Measurements from ENCODE around the gene RCVRN.

Gene RCVRN

GRCh38 chr17:9905078-9905415 is at the start of gene RCVRN:
TSS of gene RCVRN (minus strand) at chr17:9905271. CDS start at chr17:9905180, 91 bp downstream.
- in situ Hi-C loops (cut with HindIII; ENCODE audit: low sequenced_read_pairs) = no loop called here

- in situ Hi-C loops (cut with HindIII; ENCODE audit: low sequenced_read_pairs) = no loop called here
Measured at GRCh38 chr17:9953492-9953891, 48.4 kb upstream of the RCVRN start.

GRCh38 chr17:9951803-9952202 is 46.7 kb upstream of the RCVRN start:
- in situ Hi-C loops (cut with HindIII; ENCODE audit: low sequenced_read_pairs) = no loop called here

- in situ Hi-C loops (cut with HindIII; ENCODE audit: low sequenced_read_pairs) = no loop called here
Measured at GRCh38 chr17:9948928-9949327, 43.9 kb upstream of the RCVRN start.

- in situ Hi-C loops (cut with HindIII; ENCODE audit: low sequenced_read_pairs) = no loop called here
Measured at GRCh38 chr17:9944704-9945103, 39.6 kb upstream of the RCVRN start.

- in situ Hi-C loops (cut with HindIII; ENCODE audit: low sequenced_read_pairs) = no loop called here
Measured at GRCh38 chr17:9943343-9943742, 38.3 kb upstream of the RCVRN start.

- in situ Hi-C loops (cut with HindIII; ENCODE audit: low sequenced_read_pairs) = no loop called here
Measured at GRCh38 chr17:9942885-9943284, 37.8 kb upstream of the RCVRN start.

- in situ Hi-C loops (cut with HindIII; ENCODE audit: low sequenced_read_pairs) = no loop called here
Measured at GRCh38 chr17:9941305-9941704, 36.2 kb upstream of the RCVRN start.

GRCh38 chr17:9940841-9941240 is 35.8 kb upstream of the RCVRN start:
- in situ Hi-C loops (cut with HindIII; ENCODE audit: low sequenced_read_pairs) = no loop called here

GRCh38 chr17:9938764-9939163 is 33.7 kb upstream of the RCVRN start:
- in situ Hi-C loops (cut with HindIII; ENCODE audit: low sequenced_read_pairs) = no loop called here

- in situ Hi-C loops (cut with HindIII; ENCODE audit: low sequenced_read_pairs) = no loop called here
Measured at GRCh38 chr17:9937901-9938300, 32.8 kb upstream of the RCVRN start.

GRCh38 chr17:9937241-9937761 is 32.2 kb upstream of the RCVRN start:
- in situ Hi-C loops (cut with HindIII; ENCODE audit: low sequenced_read_pairs) = no loop called here

GRCh38 chr17:9936095-9936494 is 31.0 kb upstream of the RCVRN start:
- in situ Hi-C loops (cut with HindIII; ENCODE audit: low sequenced_read_pairs) = no loop called here

GRCh38 chr17:9935408-9935807 is 30.3 kb upstream of the RCVRN start:
- in situ Hi-C loops (cut with HindIII; ENCODE audit: low sequenced_read_pairs) = no loop called here

GRCh38 chr17:9934331-9934730 is 29.3 kb upstream of the RCVRN start:
- in situ Hi-C loops (cut with HindIII; ENCODE audit: low sequenced_read_pairs) = no loop called here

GRCh38 chr17:9932491-9932890 is 27.4 kb upstream of the RCVRN start:
- in situ Hi-C loops (cut with HindIII; ENCODE audit: low sequenced_read_pairs) = no loop called here

GRCh38 chr17:9931144-9931741 is 26.2 kb upstream of the RCVRN start:
- in situ Hi-C loops (cut with HindIII; ENCODE audit: low sequenced_read_pairs) = no loop called here

GRCh38 chr17:9929871-9930270 is 24.8 kb upstream of the RCVRN start:
- in situ Hi-C loops (cut with HindIII; ENCODE audit: low sequenced_read_pairs) = loop anchor here (5.0 kb wide), 1 partner anchor 42 kb away; no protein-coding TSS in a partner anchor

GRCh38 chr17:9928601-9929333 is 23.7 kb upstream of the RCVRN start:
- in situ Hi-C loops (cut with HindIII; ENCODE audit: low sequenced_read_pairs) = loop anchor here (5.0 kb wide), 1 partner anchor 44 kb away; no protein-coding TSS in a partner anchor

GRCh38 chr17:9926150-9926804 is 21.2 kb upstream of the RCVRN start:
- in situ Hi-C loops (cut with HindIII; ENCODE audit: low sequenced_read_pairs) = loop anchor here (5.0 kb wide), 1 partner anchor 46 kb away; no protein-coding TSS in a partner anchor

GRCh38 chr17:9925457-9925856 is 20.4 kb upstream of the RCVRN start:
- in situ Hi-C loops (cut with HindIII; ENCODE audit: low sequenced_read_pairs) = loop anchor here (5.0 kb wide), 1 partner anchor 47 kb away; no protein-coding TSS in a partner anchor
